ENCODE data around the gene SFRP4. TPM values are rescaled to one million over a fixed set of nuclear protein-coding genes. Genes with fewer than 3 reads are reported as not detected.

The SFRP4 gene
- total and polyA plus RNA-seq, 2 donors (not counting 3 experiments of a cell fraction or from before 2014, with no cell fraction given), result not detected

DNA sequence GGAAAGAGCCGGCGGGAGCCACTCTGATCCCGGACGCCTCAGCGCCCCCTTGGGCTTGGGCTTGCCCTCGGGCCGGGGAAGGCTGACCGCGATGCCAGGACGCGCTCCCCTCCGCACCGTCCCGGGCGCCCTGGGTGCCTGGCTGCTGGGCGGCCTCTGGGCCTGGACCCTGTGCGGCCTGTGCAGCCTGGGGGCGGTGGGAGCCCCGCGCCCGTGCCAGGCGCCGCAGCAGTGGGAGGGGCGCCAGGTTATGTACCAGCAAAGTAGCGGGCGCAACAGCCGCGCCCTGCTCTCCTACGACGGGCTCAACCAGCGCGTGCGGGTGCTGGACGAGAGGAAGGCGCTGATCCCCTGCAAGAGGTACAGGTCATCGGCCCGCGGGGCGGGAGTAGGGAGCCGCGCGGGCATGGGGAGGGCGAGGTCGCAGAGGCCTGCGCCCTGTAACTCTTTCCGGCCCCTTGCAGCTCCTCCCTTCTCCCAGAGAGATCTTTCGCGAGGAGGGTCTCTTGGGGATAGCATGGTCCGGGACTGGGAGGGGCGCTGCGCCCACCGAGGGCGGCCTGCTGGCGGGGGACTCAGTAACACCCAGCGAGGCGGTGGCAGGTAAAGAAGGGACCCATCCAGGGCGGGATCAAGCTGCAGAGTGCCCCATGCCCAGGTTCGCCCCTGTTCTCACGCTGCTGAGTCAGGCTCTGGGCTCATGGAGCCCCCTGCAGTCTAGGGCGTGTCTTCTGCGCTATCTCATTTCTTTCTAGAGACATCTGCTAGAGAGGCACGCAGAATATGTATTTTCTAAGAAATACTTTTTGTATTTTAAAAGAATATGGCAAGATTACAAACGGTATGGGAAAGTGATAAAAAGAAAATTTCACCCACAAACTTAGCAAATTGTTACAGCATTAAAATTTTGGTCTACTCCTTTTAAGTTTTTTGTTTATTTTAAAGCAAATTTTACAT is 4.5 kb upstream of the SFRP4 start:
- Histone ChIP-seq H3K9me1 (replicated peaks; ENCODE audit: control insufficient read depth, extremely low read depth, insufficient read depth, low read length) (no peaks in the 10 kb centered on the region), H4K20me1 (replicated peaks; ENCODE audit: control insufficient read depth, extremely low read depth, insufficient read depth, low read length) (no peaks in the 10 kb centered on the region), H3K27ac (ENCODE audit: insufficient read depth, low read depth, low read length) (no peak overlapping the region), H3K79me2 (ENCODE audit: control insufficient read depth, insufficient read depth, low read length) (no peaks in the 10 kb centered on the region), H3K4me3 (replicated peaks in 1 of 3; ENCODE audit: insufficient read depth in 1 of 3, low read depth in 1 of 3, low read length in 3 of 3) (peak overlapping the region in 1 of 3 experiments; percentile 15), H3K36me3 (ENCODE audit: control insufficient read depth in 2 of 2, extremely low read depth in 1 of 2, insufficient read depth in 2 of 2, low read length in 2 of 2) (no peaks in the 10 kb centered on the region), H3K9me3 (replicated peaks; ENCODE audit: control insufficient read depth, insufficient read depth, low read length) (no peaks in the 10 kb centered on the region), H3K4me1 (ENCODE audit: control insufficient read depth, extremely low read depth, insufficient read depth, low read length) (peaks cover 4% of the 10 kb centered on the region), H3K4me2 (ENCODE audit: insufficient read depth, low read length) (peak overlapping the region; percentile 37), H3K9ac (replicated peaks; ENCODE audit: extremely low read depth, insufficient read depth, low read length) (no peak overlapping the region), H3K27me3 (ENCODE audit: control insufficient read depth in 2 of 2, insufficient read depth in 2 of 2, low read length in 2 of 2) (peaks cover 22 to 38% of the 10 kb centered on the region in 2 experiments), H2AFZ (ENCODE audit: low read depth, low read length) (peak overlapping the region; percentile 73)
- CTCF ChIA-PET, result interaction anchor here (1.7 kb wide), 1 partner anchor 453 kb away, joined by 3 read pairs; no protein-coding TSS in a partner anchor
- FAIRE-seq (no peak), DNase-seq (ENCODE audit: low read depth, low spot score) (no peak)
- intact Hi-C loops (cut with micrococcal nuclease), result no loop called here
- no TSS peak for BruUV-seq (replicated peaks)
- TF ChIP-seq EZH2 (IDR thresholded peaks at IDR 0.05; ENCODE audit: borderline replicate concordance, low read depth, low read length, severe bottlenecking), result peak; percentile 75
- TF ChIP-seq, protein P1, sequence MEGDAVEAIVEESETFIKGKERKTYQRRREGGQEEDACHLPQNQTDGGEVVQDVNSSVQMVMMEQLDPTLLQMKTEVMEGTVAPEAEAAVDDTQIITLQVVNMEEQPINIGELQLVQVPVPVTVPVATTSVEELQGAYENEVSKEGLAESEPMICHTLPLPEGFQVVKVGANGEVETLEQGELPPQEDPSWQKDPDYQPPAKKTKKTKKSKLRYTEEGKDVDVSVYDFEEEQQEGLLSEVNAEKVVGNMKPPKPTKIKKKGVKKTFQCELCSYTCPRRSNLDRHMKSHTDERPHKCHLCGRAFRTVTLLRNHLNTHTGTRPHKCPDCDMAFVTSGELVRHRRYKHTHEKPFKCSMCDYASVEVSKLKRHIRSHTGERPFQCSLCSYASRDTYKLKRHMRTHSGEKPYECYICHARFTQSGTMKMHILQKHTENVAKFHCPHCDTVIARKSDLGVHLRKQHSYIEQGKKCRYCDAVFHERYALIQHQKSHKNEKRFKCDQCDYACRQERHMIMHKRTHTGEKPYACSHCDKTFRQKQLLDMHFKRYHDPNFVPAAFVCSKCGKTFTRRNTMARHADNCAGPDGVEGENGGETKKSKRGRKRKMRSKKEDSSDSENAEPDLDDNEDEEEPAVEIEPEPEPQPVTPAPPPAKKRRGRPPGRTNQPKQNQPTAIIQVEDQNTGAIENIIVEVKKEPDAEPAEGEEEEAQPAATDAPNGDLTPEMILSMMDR (IDR thresholded peaks at IDR 0.05; ENCODE audit: extremely low read depth in 1 of 2, insufficient read depth in 1 of 2, low read depth in 1 of 2, low read length in 2 of 2), result no peak
- POLR2A ChIA-PET, result no interaction called here
- dilution Hi-C loops (cut with MboI; ENCODE audit: extremely low pct_ligation_motif_present, low sequenced_read_pairs), result no loop called here

- DNase-seq (ENCODE audit: low read depth, low spot score) (no peak), FAIRE-seq (no peak)
- no peaks in the 10 kb centered on the region for H3K79me2 ChIP-seq (ENCODE audit: control insufficient read depth, insufficient read depth, low read length)
- no peaks in the 10 kb centered on the region for H4K20me1 ChIP-seq (replicated peaks; ENCODE audit: control insufficient read depth, extremely low read depth, insufficient read depth, low read length)
- H3K4me1 ChIP-seq (ENCODE audit: control insufficient read depth, extremely low read depth, insufficient read depth, low read length), result peaks cover 4% of the 10 kb centered on the region
- POLR2A ChIA-PET, result no interaction called here
- H3K9me1 ChIP-seq (replicated peaks; ENCODE audit: control insufficient read depth, extremely low read depth, insufficient read depth, low read length), result no peaks in the 10 kb centered on the region
- no peaks in the 10 kb centered on the region for H3K9me3 ChIP-seq (replicated peaks; ENCODE audit: control insufficient read depth, insufficient read depth, low read length)
- intact Hi-C loops (cut with micrococcal nuclease), result no loop called here
- CTCF ChIA-PET, result interaction anchor here (0.9 to 1.7 kb wide), 2 partner anchors 450 to 454 kb away, joined by 3 read pairs; no protein-coding TSS in a partner anchor
- H2AFZ ChIP-seq (ENCODE audit: low read depth, low read length), result peak within 1 kb of the TSS; percentile 73
- peaks cover 25 to 42% of the 10 kb centered on the region in 2 experiments for H3K27me3 ChIP-seq (ENCODE audit: control insufficient read depth in 2 of 2, insufficient read depth in 2 of 2, low read length in 2 of 2)
- H3K4me2 ChIP-seq (ENCODE audit: insufficient read depth, low read length), result peak within 1 kb of the TSS; percentile 37
- H3K9ac ChIP-seq (replicated peaks; ENCODE audit: extremely low read depth, insufficient read depth, low read length), result no peak within 1 kb of the TSS
- no peak for TF ChIP-seq POLR2AphosphoS5 (IDR thresholded peaks at IDR 0.05; ENCODE audit: insufficient read depth, low read depth, low read length)
- TF ChIP-seq, protein P2, sequence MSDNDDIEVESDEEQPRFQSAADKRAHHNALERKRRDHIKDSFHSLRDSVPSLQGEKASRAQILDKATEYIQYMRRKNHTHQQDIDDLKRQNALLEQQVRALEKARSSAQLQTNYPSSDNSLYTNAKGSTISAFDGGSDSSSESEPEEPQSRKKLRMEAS (IDR thresholded peaks at IDR 0.05; ENCODE audit: insufficient read depth, insufficient read length), result no peak
- peak within 1 kb of the TSS in 1 of 3 experiments; percentile 15 for H3K4me3 ChIP-seq (replicated peaks in 1 of 3; ENCODE audit: insufficient read depth in 1 of 3, low read depth in 1 of 3, low read length in 3 of 3)
- H3K36me3 ChIP-seq (ENCODE audit: control insufficient read depth in 2 of 2, extremely low read depth in 1 of 2, insufficient read depth in 2 of 2, low read length in 2 of 2), result no peaks in the 10 kb centered on the region
- H3K27ac ChIP-seq (ENCODE audit: insufficient read depth, low read depth, low read length), result no peak within 1 kb of the TSS
- no TSS peak for BruUV-seq (replicated peaks)
- dilution Hi-C loops (cut with MboI; ENCODE audit: extremely low pct_ligation_motif_present, low sequenced_read_pairs), result no loop called here
These were observed 3.8 kb upstream of the SFRP4 start, which contains the start of gene EPDR1 for GRCh38 chr7:37920305-37920848. Gene EPDR1 (plus strand): TSS chr7:37920640. CDS start chr7:37920940, 300 bp downstream.
